ENCODE measurements around the gene AFF2. TPM values are rescaled to one million over a fixed set of nuclear protein-coding genes. Genes with fewer than 3 reads are reported as not detected.
"Not testable (repeated sequence)": the region's sequence is repeated elsewhere in the genome, so short reads cannot be mapped to it uniquely, and the experiment has no call there.

The AFF2 gene
- total and polyA plus RNA-seq, 7 donors = 0.01 to 0.32 (median 0.11) TPM; not detected in 1

- 50 to 54% (median 54%) methylated on average over 3 of the region's 3 CpGs for WGBS, 3 donors
- peaks cover 5% of the 10 kb centered on the region for H3K9me3 ChIP-seq
- no peaks in the 10 kb centered on the region for H3K36me3 ChIP-seq (ENCODE audit: insufficient read depth in 1 of 2, low read depth in 1 of 2)
- no peak for ATAC-seq
- no peak overlapping the region for H3K4me3 ChIP-seq
- no peak for TF ChIP-seq CTCF (IDR thresholded peaks at IDR 0.05)
- intact Hi-C loops (cut with DNase I) = no loop called here
- H3K4me1 ChIP-seq = no peaks in the 10 kb centered on the region
- no peak overlapping the region for H3K27ac ChIP-seq
- no peak for DNase-seq
- H3K27me3 ChIP-seq (ENCODE audit: insufficient read depth in 3 of 3, low read length in 2 of 3) = no peaks in the 10 kb centered on the region
Measured at GRCh38 chrX:148664995-148665394, 164.6 kb downstream of the AFF2 start.

GRCh38 chrX:148669175-148669574, 168.8 kb downstream of the AFF2 start:
- H3K27me3 ChIP-seq (ENCODE audit: insufficient read depth in 3 of 3, low read length in 2 of 3); intact Hi-C loops (cut with DNase I); H3K9me3 ChIP-seq; H3K36me3 ChIP-seq (ENCODE audit: insufficient read depth in 1 of 2, low read depth in 1 of 2); H3K27ac ChIP-seq; H3K4me3 ChIP-seq; ATAC-seq; H3K4me1 ChIP-seq; DNase-seq: not testable (repeated sequence)
- WGBS, 3 donors = 70 to 91% (median 85%) methylated on average over 3 of the region's 3 CpGs

GRCh38 chrX:148670277-148670676, 169.9 kb downstream of the AFF2 start:
- no peak for TF ChIP-seq CTCF (IDR thresholded peaks at IDR 0.05)
- no peak for ATAC-seq

GRCh38 chrX:148672517-148672916, 172.1 kb downstream of the AFF2 start:
- H3K4me1 ChIP-seq = no peaks in the 10 kb centered on the region
- no peak overlapping the region for H3K27ac ChIP-seq
- peaks cover 5% of the 10 kb centered on the region for H3K9me3 ChIP-seq
- intact Hi-C loops (cut with DNase I) = no loop called here
- no peak overlapping the region for H3K4me3 ChIP-seq
- no peaks in the 10 kb centered on the region for H3K27me3 ChIP-seq (ENCODE audit: insufficient read depth in 3 of 3, low read length in 2 of 3)
- H3K36me3 ChIP-seq (ENCODE audit: insufficient read depth in 1 of 2, low read depth in 1 of 2) = no peaks in the 10 kb centered on the region
- DNase-seq (no peak), ATAC-seq (no peak)
- 22 to 48% (median 27%) methylated on average over 2 of the region's 2 CpGs for whole genome bisulfite sequencing, 3 donors
- TF ChIP-seq CTCF (IDR thresholded peaks at IDR 0.05) = no peak

More at GRCh38 chrX:148670277-148670676, 169.9 kb downstream of the AFF2 start:
- Histone ChIP-seq H3K36me3 (ENCODE audit: insufficient read depth in 1 of 2, low read depth in 1 of 2) (no peaks in the 10 kb centered on the region), H3K27ac (no peak overlapping the region), H3K9me3 (peaks cover 5% of the 10 kb centered on the region), H3K27me3 (ENCODE audit: insufficient read depth in 3 of 3, low read length in 2 of 3) (no peaks in the 10 kb centered on the region), H3K4me1 (no peaks in the 10 kb centered on the region), H3K4me3 (no peak overlapping the region)
- intact Hi-C loops (cut with DNase I) = no loop called here
- DNase-seq = no peak
- 78 to 91% (median 89%) methylated on average over 3 of the region's 3 CpGs for WGBS, 3 donors

- Histone ChIP-seq H3K27me3 (ENCODE audit: insufficient read depth in 3 of 3, low read length in 2 of 3) (no peaks in the 10 kb centered on the region), H3K36me3 (ENCODE audit: insufficient read depth in 1 of 2, low read depth in 1 of 2) (no peaks in the 10 kb centered on the region), H3K4me3 (no peak overlapping the region), H3K27ac (no peak overlapping the region), H3K9me3 (no peaks in the 10 kb centered on the region), H3K4me1 (no peaks in the 10 kb centered on the region)
- TF ChIP-seq CTCF (IDR thresholded peaks at IDR 0.05) = no peak
- ATAC-seq (no peak), DNase-seq (no peak)
- WGBS, 3 donors = 74 to 86% (median 82%) methylated on average over 1 of the region's 1 CpG
- intact Hi-C loops (cut with DNase I) = no loop called here
Measured at GRCh38 chrX:148681605-148682004, 181.2 kb downstream of the AFF2 start.

Measured in psoas muscle (tissue), 8 donors.